HG03095 (cell line): Measurements from ENCODE around the gene TGM5.
"Not testable (repeated sequence)": the region's sequence is repeated elsewhere in the genome, so short reads cannot be mapped to it uniquely, and the experiment has no call there.

ENCODE experiments used
- ATAC-seq: cut with Tn5 transposase; IDR thresholded peaks from one replicate; pipeline ENCODE4 v1.9.1; 2021; ENCODE audit warnings: moderate library complexity; ENCODE audit not compliant: unreplicated experiment

Gene TGM5

DNA sequence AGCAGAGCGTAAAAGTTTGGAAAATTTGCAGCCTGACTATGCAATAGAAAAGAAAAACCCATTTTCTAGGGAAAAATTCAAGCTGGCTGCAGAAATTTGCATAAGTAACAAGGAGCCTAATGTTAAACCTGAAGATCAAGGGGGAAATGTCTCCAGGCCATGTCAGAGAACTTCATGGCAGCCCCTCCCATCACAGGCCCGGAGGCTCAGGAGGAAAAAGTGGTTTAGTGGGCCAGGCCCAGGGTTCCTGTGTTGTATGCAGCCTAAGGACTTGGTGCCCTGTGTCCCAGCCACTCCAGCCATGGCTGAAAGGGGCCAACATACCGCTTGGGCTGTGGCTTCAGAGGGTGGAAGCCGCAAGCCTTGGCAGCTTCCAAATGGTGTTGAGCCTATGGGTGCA lies 68.2 kb downstream of the TGM5 start:
- not testable (repeated sequence) for ATAC-seq

DNA sequence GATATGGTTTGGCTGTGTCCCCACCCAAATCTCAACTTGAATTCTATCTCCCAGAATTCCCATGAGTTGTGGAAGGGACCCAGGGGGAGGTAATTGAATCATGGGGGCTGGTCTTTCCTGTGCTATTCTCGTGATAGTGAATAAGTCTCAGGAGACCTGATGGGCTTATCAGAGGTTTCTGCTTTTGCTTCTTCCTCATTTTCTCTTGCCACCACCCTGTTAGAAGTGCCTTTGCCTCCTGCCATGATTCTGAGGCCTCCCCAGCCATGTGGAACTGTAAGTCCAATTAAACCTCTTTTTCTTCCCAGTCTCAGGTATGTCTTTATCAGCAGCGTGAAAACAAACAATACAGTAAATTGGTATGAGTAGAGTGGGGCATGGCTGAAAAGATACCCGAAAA lies 69.0 kb downstream of the TGM5 start:
- ATAC-seq = not testable (repeated sequence)

DNA sequence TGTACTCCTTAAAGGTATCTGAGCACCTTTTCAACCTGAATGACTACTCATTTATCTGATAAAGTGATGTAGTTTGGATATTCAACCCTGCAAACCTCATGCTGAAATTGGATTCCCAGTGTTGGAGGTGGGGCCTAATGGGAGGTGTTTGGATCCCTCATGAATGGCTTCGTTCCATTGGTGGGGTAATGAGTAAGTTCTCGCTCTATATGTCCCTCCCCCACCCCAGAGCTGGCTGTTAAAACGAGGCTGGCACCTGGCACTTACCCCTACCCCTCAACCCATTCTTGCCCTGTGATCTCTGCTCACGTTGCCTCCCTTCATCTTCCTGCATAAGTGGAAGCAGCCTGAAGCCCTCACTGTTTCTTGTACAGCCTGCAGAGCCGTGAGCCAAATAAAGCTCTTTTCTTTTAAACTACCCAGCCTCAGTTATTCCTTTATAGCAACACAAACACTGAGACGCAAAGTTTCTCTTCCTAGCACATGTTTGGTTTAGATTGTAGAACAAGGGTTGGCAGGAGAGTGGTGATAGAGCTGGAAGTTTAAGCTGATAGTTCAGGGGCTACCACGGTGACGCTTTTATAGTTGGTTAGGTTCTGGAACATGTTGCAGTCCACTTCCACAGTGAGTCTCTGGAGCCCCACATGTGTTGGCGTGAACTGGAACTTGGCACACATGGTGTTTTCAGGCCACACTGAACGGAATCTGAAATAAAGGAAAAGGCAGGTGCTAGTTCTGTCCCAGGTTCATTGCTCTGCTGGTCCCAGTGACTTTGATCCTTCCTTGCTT lies 69.8 kb downstream of the TGM5 start:
- ATAC-seq = no peak

DNA sequence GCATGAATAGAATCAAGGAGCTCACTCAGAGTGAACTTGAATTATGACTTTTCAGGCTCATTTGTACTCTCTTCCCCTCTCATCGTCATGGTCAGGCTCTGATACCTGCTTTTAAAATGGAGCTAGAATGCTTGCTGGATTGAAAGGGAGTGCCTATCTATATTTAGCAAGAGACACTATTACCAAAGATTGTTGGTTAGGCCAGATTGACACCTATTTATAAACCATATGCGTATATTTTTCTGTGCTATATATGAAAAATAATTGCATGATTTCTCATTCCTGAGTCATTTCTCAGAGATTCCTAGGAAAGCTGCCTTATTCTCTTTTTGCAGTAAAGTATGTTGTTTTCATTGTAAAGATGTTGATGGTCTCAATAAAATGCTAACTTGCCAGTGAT lies 71.9 kb downstream of the TGM5 start:
- ATAC-seq = no peak

DNA sequence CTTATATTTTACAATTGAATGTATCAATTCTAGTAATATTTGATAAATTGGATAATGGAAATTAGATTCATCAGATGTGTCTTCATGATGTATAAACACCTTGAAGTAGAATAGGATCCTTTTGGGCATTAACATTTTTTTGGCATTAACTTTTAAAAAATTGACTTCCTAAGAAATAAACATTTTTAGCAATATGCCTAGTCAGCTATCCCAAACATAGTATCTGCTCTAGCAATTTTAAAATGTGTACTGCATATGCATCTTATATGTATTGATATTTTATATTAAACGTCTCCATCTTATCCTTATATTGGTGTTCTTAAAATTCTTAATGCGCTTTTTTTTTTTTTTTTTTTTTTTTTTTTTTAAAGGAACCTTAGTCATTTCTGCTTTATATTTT lies 73.0 kb downstream of the TGM5 start:
- no peak for ATAC-seq

DNA sequence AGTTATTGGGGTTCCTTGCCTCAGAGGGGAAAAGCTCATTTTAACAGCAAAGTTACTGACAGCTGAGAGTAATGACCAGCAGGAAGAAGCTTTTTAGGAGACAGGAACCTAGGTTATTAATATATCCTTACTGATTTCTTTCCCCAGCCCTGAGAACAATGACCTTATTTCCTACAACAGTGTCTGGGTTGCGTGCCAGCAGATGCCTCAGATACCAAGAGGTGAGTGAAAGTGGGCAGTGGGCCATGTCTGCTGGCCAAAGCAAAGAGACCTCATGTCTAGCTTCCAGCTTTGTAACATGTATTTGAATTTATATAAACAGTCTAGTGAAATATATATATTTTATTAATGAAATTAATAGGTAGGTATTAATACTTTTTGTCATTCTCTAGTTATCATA lies 76.5 kb downstream of the TGM5 start:
- no peak for ATAC-seq

DNA sequence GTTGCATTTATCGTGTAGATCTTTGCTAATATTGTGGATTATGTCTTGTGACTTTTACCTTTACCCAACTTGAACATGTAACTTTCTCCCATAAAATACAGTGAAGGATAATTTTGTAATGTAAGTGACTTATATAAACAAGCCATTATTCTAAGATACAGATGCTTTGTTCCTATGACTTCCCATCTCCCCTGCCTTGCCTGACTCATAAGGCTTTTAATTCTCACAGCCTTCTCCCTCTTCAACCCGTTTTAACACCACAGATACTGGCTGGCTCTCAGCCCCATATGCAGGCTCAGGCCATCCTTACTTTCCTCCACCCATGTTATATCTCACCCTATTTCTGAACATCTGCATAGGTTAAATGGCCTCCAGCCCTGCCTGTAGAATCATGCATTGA lies 77.4 kb downstream of the TGM5 start:
- no peak for ATAC-seq

DNA sequence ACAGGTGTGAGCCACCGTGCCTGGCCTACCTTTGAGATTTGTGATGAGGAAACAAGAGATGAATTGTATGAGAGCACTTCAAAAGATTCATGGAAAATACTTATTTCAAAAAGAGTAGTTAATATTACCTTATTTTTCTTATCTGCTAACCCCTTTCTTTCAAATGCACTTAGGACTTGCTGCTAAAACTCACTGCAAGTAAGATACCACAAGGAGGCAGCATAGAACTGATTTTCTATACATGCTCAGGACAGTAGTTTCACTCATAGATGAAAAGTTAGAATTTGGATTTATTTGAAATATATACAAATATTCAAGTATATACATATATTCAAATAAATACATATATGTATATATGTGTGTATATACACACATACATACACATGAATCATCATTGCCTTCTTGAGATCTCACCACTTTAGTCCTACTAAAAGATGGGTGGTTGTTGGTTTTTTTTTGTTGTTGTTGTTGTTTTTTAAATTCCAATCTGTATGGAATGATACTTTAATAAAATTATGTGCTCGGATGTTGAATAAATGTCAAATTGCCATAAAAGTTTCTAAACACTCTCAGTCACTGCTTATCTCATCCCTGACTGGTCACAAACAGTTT lies 79.1 kb downstream of the TGM5 start:
- ATAC-seq = no peak

DNA sequence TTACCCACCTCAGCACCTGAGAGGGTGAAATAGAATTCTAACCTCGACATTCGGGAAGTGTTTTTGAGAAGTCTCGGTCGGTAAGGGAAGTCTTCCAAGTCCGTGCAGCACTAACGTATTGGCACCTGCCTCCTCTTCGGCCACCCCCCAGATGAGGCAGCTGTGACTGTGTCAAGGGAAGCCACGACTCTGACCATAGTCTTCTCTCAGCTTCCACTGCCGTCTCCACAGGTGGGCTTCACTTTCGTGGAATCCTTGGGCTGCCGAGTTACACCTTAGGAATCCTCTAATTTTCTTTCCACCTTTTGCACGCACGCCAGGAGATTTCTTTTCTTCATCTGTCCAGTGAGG lies 80.8 kb downstream of the TGM5 start:
- ATAC-seq = peak; percentile 26

DNA sequence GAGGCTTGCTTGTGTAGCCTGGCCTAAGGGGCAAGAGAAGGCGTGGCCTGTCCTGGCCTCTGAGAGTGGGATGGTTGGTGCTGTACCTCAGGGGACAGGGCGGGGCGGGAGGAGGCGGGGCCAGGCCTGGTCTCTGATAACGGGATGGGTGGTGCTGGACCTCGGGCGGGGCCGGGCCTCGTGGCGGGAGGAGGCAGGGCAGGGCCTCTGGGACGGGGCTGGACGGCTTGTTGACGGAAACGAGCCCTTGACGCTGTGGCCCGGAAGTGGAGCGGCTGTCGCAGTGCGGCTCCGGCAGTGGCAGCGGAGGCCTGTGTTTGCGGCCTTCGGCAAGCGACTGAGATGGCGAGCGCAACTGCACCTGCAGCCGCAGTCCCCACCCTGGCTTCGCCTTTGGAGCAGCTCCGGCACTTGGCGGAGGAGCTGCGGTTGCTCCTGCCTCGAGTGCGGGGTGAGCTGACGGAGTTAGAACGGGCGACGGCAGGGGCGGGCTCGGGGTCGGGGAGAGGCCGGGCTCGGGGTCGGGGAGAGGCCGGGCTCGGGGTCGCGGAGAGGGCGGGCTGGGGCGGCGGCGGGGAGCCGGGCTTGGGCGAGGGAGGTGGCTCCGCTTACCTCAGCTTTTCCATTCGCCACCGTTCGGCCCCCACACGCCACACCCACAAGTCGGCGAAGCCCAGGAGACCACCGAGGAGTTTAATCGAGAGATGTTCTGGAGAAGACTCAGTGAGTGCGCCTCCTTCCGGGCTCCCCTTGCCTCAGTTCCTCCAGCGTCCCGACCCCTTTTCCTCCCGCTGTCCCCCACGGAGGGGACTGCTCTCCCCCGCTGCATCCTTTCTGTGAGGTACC lies 81.3 kb downstream of the TGM5 start, which contains the start of gene CCNDBP1:
Gene CCNDBP1 (plus strand): TSS at position 247 of the 846 bp plus-strand sequence. CDS start 96 bp downstream, at position 343.
- ATAC-seq = peak; percentile 88

DNA sequence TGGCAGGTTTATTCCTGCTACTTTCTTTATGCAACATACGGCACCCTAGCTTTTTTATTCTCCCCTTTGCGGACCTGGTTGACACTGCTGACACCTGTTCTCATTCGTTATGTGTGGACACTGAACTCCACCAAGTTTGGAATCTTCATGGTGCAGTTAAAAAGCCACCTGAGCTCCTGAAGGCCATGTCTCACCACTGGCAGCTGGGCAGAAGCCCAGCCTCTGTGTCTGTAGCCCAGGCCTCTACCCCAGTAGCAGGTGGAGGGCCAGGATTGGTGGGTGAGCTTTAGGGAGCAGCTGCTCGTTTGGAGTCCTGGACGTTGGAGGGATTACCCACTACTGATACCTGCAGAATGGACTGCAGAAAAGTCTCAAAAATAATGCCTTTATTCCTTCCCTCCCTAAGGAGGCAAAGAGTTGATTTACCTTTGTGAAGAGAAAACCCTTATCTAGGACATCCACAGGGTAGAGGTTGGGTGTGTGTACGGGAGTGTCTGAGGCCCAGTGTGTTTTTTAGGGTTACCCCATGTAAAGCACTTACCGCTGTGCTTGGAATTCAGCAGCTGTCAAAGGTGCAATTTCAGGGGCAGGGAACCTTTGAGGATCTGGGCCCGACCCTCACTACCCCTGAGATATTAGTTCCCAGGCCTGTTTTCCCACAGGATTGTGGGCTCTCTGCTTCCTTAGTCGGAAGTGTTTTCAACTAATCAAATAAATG lies 82.2 kb downstream of the TGM5 start:
- no peak for ATAC-seq

DNA sequence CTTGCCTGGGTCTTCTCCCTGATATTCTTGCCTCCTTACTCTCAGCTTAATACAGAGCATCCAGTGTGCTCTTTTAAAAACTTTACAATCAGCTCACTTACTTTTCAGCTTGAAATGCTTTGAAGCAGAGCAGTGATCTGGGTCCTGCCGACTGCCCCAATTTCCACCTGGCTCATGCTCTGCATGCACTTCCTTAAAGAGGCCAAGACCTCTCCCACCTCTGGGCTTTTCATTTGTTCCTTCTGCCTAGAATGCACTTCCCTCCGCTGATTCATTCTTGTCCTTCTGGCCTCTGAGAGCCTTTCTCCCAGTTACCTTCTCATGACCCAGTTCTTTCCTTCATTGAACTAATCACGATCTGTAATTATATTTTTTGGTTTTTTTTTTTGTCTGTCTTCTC lies 83.5 kb downstream of the TGM5 start:
- no peak for ATAC-seq
